ENCODE results near the gene PRAMEF11. TPM values are rescaled to one million over a fixed set of nuclear protein-coding genes. Genes with fewer than 3 reads are reported as not detected.
"Not testable (repeated sequence)": the region's sequence is repeated elsewhere in the genome, so short reads cannot be mapped to it uniquely, and the experiment has no call there.

The PRAMEF11 gene
- total and polyA plus RNA-seq, 2 donors from 2014 or later, result not detected

DNA sequence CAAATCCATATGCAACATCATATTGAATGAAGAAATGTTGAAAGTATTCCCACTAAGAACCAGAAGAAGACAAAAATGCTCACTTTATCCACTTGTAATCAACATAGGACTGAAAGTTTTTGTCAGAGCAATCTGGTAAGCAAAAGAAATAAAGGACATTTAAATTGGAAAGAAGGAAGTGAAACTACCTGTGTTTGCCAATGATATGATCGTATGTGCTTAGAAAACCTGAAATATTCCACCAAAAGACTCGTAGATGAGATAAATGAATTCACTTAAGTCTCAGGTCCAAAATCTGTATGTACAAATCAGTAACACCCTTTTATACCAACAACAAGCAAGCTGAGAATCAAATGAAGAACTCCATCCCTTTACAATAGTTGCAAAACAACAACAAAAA is 31.5 kb downstream of the PRAMEF11 start:
- H3K4me3 ChIP-seq (ENCODE audit: low read length in 3 of 3), result no peak overlapping the region
- no peaks in the 10 kb centered on the region for H3K36me3 ChIP-seq (ENCODE audit: control insufficient read depth in 2 of 3, insufficient read depth in 3 of 3, low read length in 3 of 3)
- DNase-seq (no peak), FAIRE-seq (no peak)
- H3K9ac ChIP-seq (ENCODE audit: low read length in 3 of 3), result no peak overlapping the region
- H3K27me3 ChIP-seq (ENCODE audit: control insufficient read depth, insufficient read depth, low read length), result no peaks in the 10 kb centered on the region
- intact Hi-C loops (cut with DNase I), result no loop called here
- H3K9me3 ChIP-seq (ENCODE audit: control insufficient read depth in 2 of 3, insufficient read depth in 1 of 3, low read length in 3 of 3), result no peaks in the 10 kb centered on the region
- no peaks in the 10 kb centered on the region for H3K4me1 ChIP-seq (ENCODE audit: control insufficient read depth in 2 of 3, insufficient read depth in 2 of 3, low read depth in 1 of 3, low read length in 3 of 3)
- TF ChIP-seq, protein P1, sequence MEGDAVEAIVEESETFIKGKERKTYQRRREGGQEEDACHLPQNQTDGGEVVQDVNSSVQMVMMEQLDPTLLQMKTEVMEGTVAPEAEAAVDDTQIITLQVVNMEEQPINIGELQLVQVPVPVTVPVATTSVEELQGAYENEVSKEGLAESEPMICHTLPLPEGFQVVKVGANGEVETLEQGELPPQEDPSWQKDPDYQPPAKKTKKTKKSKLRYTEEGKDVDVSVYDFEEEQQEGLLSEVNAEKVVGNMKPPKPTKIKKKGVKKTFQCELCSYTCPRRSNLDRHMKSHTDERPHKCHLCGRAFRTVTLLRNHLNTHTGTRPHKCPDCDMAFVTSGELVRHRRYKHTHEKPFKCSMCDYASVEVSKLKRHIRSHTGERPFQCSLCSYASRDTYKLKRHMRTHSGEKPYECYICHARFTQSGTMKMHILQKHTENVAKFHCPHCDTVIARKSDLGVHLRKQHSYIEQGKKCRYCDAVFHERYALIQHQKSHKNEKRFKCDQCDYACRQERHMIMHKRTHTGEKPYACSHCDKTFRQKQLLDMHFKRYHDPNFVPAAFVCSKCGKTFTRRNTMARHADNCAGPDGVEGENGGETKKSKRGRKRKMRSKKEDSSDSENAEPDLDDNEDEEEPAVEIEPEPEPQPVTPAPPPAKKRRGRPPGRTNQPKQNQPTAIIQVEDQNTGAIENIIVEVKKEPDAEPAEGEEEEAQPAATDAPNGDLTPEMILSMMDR (IDR thresholded peaks at IDR 0.05; ENCODE audit: borderline replicate concordance, extremely low read depth, insufficient read depth), result no peak
- no peak overlapping the region for H3K27ac ChIP-seq (ENCODE audit: low read depth in 2 of 2, low read length in 2 of 2)

DNA sequence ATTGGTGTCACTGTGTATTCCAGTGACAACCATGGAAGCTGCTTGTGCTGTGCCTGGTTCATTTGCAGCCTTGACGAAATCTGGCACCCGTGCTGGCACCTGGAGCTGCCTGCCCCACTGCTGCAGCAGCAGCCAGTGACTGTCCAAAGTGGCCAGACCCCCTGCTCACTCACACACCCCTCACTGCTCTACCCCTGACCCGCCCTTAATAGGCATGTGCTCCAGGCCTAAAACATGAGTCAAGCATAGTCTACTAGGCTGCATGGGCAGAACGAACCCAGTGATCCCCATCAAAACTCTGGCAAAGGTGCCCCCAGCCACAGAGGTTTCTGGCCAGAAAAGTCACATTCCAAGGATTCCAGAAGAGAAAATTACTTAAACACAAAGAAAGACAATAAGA is 32.3 kb downstream of the PRAMEF11 start:
- TF ChIP-seq, protein P1 (IDR thresholded peaks at IDR 0.05; ENCODE audit: borderline replicate concordance, extremely low read depth, insufficient read depth), result no peak
- intact Hi-C loops (cut with DNase I), result no loop called here
- H3K9me3 ChIP-seq (ENCODE audit: control insufficient read depth in 2 of 3, insufficient read depth in 1 of 3, low read length in 3 of 3), result no peaks in the 10 kb centered on the region
- no peak for DNase-seq
- FAIRE-seq, result no peak
- no peak overlapping the region for H3K9ac ChIP-seq (ENCODE audit: low read length in 3 of 3)
- no peak overlapping the region for H3K27ac ChIP-seq (ENCODE audit: low read depth in 2 of 2, low read length in 2 of 2)
- no peaks in the 10 kb centered on the region for H3K4me1 ChIP-seq (ENCODE audit: control insufficient read depth in 2 of 3, insufficient read depth in 2 of 3, low read depth in 1 of 3, low read length in 3 of 3)
- H3K27me3 ChIP-seq (ENCODE audit: control insufficient read depth, insufficient read depth, low read length), result no peaks in the 10 kb centered on the region
- H3K36me3 ChIP-seq (ENCODE audit: control insufficient read depth in 2 of 3, insufficient read depth in 3 of 3, low read length in 3 of 3), result no peaks in the 10 kb centered on the region
- no peak overlapping the region for H3K4me3 ChIP-seq (ENCODE audit: low read length in 3 of 3)

DNA sequence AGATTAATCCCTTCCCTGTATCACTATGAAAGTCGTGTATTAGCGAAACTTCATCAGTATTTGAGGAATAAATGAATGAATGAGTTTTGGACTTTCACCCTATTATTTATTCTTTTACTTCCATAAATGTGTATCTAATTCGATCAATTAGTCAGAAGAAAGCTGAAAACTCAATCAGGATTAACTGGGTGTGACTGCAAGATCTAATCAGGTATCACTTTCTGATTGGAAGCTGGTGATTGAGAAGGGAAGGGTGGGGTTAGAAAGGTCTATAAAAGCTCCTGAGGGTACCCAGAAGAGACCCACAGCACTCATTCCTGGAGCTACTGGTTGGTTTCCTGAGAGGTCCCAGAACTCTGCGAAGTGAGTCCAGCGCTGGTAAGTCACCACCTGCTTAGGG is 40.1 kb downstream of the PRAMEF11 start, which contains the start of gene PRAMEF1:
Gene PRAMEF1, plus strand, starts transcription at position 301 of the 400 bp plus-strand sequence. CDS start 1,831 bp downstream, outside the sequence.
- FAIRE-seq; H3K27me3 ChIP-seq (ENCODE audit: control insufficient read depth, insufficient read depth, low read length); H3K4me1 ChIP-seq (ENCODE audit: control insufficient read depth in 2 of 3, insufficient read depth in 2 of 3, low read depth in 1 of 3, low read length in 3 of 3); DNase-seq; H3K27ac ChIP-seq (ENCODE audit: low read depth in 2 of 2, low read length in 2 of 2); intact Hi-C loops (cut with DNase I); H3K4me3 ChIP-seq (ENCODE audit: low read length in 3 of 3); H3K9me3 ChIP-seq (ENCODE audit: control insufficient read depth in 2 of 3, insufficient read depth in 1 of 3, low read length in 3 of 3); H3K36me3 ChIP-seq (ENCODE audit: control insufficient read depth in 2 of 3, insufficient read depth in 3 of 3, low read length in 3 of 3); H3K9ac ChIP-seq (ENCODE audit: low read length in 3 of 3): not testable (repeated sequence)

DNA sequence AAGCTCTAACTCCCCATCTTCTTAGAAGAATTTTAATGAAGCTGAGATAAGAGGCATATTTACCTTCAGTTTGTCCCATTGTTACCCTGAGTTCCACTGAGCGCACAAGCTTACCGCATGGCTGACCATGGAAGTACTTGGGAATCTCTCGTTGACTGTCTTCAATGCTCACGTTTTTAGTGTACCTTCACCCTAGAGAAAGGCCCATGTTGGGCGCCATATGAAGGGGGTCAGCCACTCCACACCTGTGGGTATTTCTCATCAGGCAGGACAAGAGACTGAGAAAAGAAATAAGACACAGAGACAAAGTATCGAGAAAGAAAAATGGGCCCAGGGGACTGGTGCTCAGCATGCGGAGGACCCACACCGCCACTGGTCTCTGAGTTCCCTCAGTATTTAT is 46.5 kb downstream of the PRAMEF11 start:
- H3K4me3 ChIP-seq (ENCODE audit: low read length in 3 of 3); H3K36me3 ChIP-seq (ENCODE audit: control insufficient read depth in 2 of 3, insufficient read depth in 3 of 3, low read length in 3 of 3); H3K27ac ChIP-seq (ENCODE audit: low read depth in 2 of 2, low read length in 2 of 2); DNase-seq; H3K27me3 ChIP-seq (ENCODE audit: control insufficient read depth, insufficient read depth, low read length); intact Hi-C loops (cut with DNase I); H3K4me1 ChIP-seq (ENCODE audit: control insufficient read depth in 2 of 3, insufficient read depth in 2 of 3, low read depth in 1 of 3, low read length in 3 of 3); H3K9me3 ChIP-seq (ENCODE audit: control insufficient read depth in 2 of 3, insufficient read depth in 1 of 3, low read length in 3 of 3); FAIRE-seq; H3K9ac ChIP-seq (ENCODE audit: low read length in 3 of 3): not testable (repeated sequence)

DNA sequence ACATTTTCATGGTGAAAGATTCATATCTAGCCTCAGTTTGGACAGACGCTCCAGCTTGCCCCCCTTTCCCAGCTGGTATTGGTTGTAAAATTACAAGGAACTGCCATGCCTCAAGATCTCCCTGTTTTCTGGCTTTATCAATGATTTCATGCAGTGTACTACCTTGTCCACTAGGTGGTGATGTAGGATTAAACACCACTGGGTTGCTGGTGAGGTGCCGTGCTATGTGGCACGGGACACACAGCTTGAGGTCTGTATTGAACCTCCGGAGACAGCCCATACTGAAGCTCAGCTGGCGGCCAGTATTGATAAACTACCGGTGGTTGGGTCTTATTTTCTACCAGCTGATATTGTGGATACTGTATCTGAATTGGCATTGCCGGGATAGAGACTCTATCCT is 47.4 kb downstream of the PRAMEF11 start:
- H3K27ac ChIP-seq (ENCODE audit: low read depth in 2 of 2, low read length in 2 of 2); H3K36me3 ChIP-seq (ENCODE audit: control insufficient read depth in 2 of 3, insufficient read depth in 3 of 3, low read length in 3 of 3); H3K9me3 ChIP-seq (ENCODE audit: control insufficient read depth in 2 of 3, insufficient read depth in 1 of 3, low read length in 3 of 3); H3K4me1 ChIP-seq (ENCODE audit: control insufficient read depth in 2 of 3, insufficient read depth in 2 of 3, low read depth in 1 of 3, low read length in 3 of 3); FAIRE-seq; DNase-seq; H3K27me3 ChIP-seq (ENCODE audit: control insufficient read depth, insufficient read depth, low read length); H3K4me3 ChIP-seq (ENCODE audit: low read length in 3 of 3); intact Hi-C loops (cut with DNase I); H3K9ac ChIP-seq (ENCODE audit: low read length in 3 of 3): not testable (repeated sequence)

DNA sequence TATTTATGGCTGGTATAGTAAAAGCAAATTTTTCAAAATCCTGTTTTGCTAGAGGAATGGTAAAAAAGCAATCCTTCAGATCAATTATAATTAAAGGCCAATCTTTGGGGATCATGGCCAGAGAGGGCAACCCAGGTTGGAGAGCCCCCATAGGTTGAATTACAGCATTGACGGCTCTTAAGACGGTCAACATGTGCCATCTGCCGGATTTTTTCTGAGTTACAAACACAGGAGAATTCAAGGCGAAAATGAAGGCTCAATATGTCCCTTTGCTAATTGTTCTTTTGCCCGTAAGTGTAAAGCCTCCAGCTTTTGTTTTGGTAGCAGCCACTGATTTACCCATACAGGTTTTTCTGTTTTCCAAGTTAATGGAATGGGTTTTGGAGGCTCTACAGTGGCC is 49.7 kb downstream of the PRAMEF11 start:
- H3K36me3 ChIP-seq (ENCODE audit: control insufficient read depth in 2 of 3, insufficient read depth in 3 of 3, low read length in 3 of 3); H3K4me3 ChIP-seq (ENCODE audit: low read length in 3 of 3); DNase-seq; H3K4me1 ChIP-seq (ENCODE audit: control insufficient read depth in 2 of 3, insufficient read depth in 2 of 3, low read depth in 1 of 3, low read length in 3 of 3); FAIRE-seq; H3K27me3 ChIP-seq (ENCODE audit: control insufficient read depth, insufficient read depth, low read length); intact Hi-C loops (cut with DNase I); H3K9ac ChIP-seq (ENCODE audit: low read length in 3 of 3); H3K9me3 ChIP-seq (ENCODE audit: control insufficient read depth in 2 of 3, insufficient read depth in 1 of 3, low read length in 3 of 3); H3K27ac ChIP-seq (ENCODE audit: low read depth in 2 of 2, low read length in 2 of 2): not testable (repeated sequence)

Data from kidney (tissue), 14 donors.